Activated naive CD4-positive, alpha-beta T cell treated with Interleukin-2 at 50 U/mL for 16 hours (primary cell): ENCODE data around the gene TMEM62.
A peak's percentile ranks its signal among the peaks of the same experiment; 100 is the strongest.
"Not testable (repeated sequence)": the region's sequence is repeated elsewhere in the genome, so short reads cannot be mapped to it uniquely, and the experiment has no call there.

Experiments
- DNase-seq: peaks from one replicate; pipeline ENCODE4 v3.0.0-alpha.2; 2020

TMEM62 gene

GRCh38 chr15:43210807-43211206 is 77.4 kb downstream of the TMEM62 start:
- DNase-seq: no peak

- DNase-seq: no peak
These were observed 77.9 kb downstream of the TMEM62 start for GRCh38 chr15:43211224-43211735.

- no peak for DNase-seq
These were observed 78.9 kb downstream of the TMEM62 start for GRCh38 chr15:43212299-43212698.

GRCh38 chr15:43212951-43213350 is 79.6 kb downstream of the TMEM62 start:
- no peak for DNase-seq

- DNase-seq: no peak
These were observed 80.1 kb downstream of the TMEM62 start for GRCh38 chr15:43213466-43213865.

GRCh38 chr15:43214169-43214568 is 80.8 kb downstream of the TMEM62 start:
- DNase-seq: no peak

GRCh38 chr15:43214592-43215295 is 81.4 kb downstream of the TMEM62 start:
- DNase-seq: no peak

- DNase-seq: no peak
These were observed 82.6 kb downstream of the TMEM62 start for GRCh38 chr15:43215961-43216360.

- no peak for DNase-seq
These were observed 85.7 kb downstream of the TMEM62 start for GRCh38 chr15:43218908-43219706.

- DNase-seq: no peak
These were observed 86.8 kb downstream of the TMEM62 start for GRCh38 chr15:43219929-43220928.

GRCh38 chr15:43220991-43221403 is 87.6 kb downstream of the TMEM62 start, which contains the start of gene EPB42:
Gene EPB42 (minus strand): TSS chr15:43221018. CDS start chr15:43220825, 193 bp downstream.
- DNase-seq: no peak

GRCh38 chr15:43221422-43221821 is 88.0 kb downstream of the TMEM62 start:
- DNase-seq: no peak

GRCh38 chr15:43225201-43225949 is 92.0 kb downstream of the TMEM62 start:
- peak; percentile 35 for DNase-seq

GRCh38 chr15:43225950-43226255 is 92.5 kb downstream of the TMEM62 start:
- not testable (repeated sequence) for DNase-seq

- DNase-seq: no peak
These were observed 93.3 kb downstream of the TMEM62 start for GRCh38 chr15:43226436-43227305.

- DNase-seq: no peak
These were observed 96.6 kb downstream of the TMEM62 start for GRCh38 chr15:43229977-43230376.

GRCh38 chr15:43230640-43231115 is 97.3 kb downstream of the TMEM62 start:
- no peak for DNase-seq

- DNase-seq: no peak
These were observed 99.0 kb downstream of the TMEM62 start for GRCh38 chr15:43232289-43232874.
